ENCODE data around the gene ZRANB3.

The ZRANB3 gene

DNA sequence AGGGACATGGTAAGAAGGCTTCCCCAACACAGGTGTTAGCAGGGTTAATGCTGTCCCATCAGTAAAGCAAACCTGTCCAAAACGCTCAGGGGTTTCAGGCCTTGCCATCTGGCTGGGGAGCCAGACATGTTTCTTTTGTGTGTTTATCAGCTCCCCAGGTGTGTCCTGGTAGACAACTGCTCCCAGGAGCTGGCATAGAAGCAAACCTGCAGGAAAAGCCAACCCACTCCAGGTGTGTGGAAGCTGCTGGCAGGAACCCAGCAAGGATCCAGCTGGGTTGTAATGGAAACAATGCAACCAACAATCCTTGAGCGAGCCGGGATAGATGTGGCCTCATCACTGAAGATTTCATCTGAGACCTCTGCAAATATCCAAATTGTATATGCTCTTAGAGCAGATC is 355.8 kb downstream of the ZRANB3 start:
- DNase-seq (ENCODE audit: low read depth in 2 of 2), result no peak

DNA sequence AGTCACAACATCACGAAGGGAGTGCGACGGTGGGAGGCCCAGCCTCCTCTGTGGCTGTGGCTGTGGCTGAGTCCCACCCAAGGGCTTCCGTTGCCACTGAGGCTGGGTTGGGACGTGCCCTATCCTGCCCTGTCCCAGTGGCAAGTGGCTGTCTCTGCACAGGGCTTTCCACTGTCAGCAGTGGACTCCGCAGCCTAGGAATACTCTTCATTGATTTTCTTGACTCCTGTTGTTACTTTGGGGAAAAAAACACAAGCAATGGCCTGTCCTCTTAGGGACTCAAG is 356.3 kb downstream of the ZRANB3 start:
- DNase-seq (ENCODE audit: low read depth in 2 of 2), result no peak

DNA sequence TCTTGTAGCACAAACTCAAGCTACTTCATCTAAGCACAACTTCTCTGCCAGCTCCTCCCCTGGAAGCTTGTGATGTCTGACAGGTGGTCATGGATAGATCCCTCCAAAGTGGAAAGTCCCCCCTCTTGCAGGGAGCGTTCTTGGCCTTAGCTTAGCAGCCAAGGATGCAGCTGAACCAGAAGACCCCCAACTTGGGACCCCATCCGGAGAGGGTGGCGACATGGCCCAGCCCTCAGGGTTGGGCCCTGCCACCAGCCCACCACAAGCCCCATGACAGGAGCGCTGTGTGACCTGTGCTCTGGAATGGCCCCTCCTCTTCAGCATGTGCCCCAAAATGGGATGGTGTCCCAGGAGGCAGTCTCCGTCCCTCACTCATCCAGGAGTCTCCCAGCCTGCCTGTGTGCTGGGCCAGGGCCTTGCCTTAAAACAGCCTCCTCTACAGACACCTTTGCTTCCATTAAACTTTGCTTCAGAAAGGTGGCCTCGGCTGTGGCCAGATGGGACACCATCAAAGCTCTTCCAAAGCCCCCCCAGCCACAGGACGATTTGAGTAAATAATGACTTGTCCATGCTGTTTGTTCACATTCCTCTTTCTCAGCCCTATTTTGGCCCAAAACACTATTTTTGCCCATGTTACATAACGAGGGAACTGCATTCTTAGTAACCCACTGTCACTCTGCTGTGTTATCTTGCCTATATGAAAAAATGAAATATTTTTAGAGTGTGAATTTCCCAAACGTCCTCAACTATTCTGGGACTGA is 356.8 kb downstream of the ZRANB3 start:
- DNase-seq (ENCODE audit: low read depth in 2 of 2), result no peak

DNA sequence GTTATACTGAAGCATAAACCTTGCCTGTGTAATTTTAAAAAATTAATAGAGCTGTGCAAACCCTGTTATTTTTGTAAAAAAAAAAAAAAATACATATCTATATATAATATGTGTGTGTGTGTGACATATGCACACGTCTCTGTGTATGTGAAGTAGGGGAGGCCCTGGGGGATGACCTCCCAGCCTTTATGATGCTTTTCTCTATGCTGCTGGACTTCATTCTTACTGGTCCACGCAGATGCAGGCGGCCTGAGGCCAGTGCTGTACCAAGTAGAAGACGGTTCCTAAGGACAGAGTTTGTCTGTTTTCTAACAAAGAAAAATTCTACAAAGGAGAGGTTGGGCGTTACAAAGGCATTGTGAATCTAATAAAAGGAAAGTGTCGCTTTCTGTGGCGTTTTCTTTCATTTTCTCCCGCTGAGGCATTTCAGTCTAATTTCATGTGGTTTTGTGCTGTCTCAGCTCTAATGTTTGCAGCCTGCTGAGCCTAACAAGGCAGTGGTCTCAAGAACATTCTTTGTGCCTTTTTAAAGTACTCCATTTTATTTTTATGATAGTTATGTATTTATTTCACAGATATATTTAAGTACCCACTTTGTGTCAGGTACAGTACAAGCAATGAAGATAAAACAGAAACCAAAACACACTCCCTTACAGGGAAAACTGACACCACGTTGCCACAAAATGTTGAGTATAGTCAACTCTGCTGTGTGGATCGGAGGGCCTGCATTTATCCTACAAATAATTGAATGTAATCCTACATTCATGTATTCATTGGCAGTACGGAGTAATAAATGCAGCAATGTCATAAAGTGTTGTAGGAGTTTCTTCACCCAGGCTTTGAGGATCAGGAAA is 360.9 kb downstream of the ZRANB3 start:
- no peak for DNase-seq (ENCODE audit: low read depth in 2 of 2)

GRCh38 chr2:135168204-135168856 is 362.7 kb downstream of the ZRANB3 start:
- DNase-seq (ENCODE audit: low read depth in 2 of 2), result no peak

- DNase-seq (ENCODE audit: low read depth in 2 of 2), result no peak
Observed at GRCh38 chr2:135167273-135167672, 363.7 kb downstream of the ZRANB3 start.

GRCh38 chr2:135164431-135164830 is 366.6 kb downstream of the ZRANB3 start:
- no peak for DNase-seq (ENCODE audit: low read depth in 2 of 2)

DNA sequence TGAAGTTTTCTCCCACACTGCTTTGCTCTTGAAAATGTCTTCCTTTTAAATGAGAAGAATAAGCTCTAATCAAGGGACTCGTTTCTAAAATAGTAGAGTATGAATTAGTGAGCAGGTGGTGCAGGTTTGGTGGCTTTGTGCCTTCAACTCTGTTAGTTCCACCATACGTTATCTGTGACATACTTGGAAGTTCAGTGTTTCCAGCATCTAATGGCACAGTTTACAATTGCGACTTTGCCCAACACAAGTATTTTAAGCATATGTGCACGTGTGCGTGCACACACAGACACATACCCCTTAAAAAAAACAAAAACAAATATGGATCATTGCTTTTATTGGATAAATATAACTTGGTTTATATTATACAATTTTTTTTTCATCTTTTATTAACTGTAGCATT is 367.1 kb downstream of the ZRANB3 start:
- no peak for DNase-seq (ENCODE audit: low read depth in 2 of 2)

GRCh38 chr2:135163306-135163705 is 367.7 kb downstream of the ZRANB3 start:
- DNase-seq (ENCODE audit: low read depth in 2 of 2), result no peak

GRCh38 chr2:135162786-135163185 is 368.2 kb downstream of the ZRANB3 start:
- DNase-seq (ENCODE audit: low read depth in 2 of 2), result no peak

GRCh38 chr2:135162377-135162776 is 368.6 kb downstream of the ZRANB3 start:
- no peak for DNase-seq (ENCODE audit: low read depth in 2 of 2)

GRCh38 chr2:135159191-135159590 is 371.8 kb downstream of the ZRANB3 start:
- DNase-seq (ENCODE audit: low read depth in 2 of 2), result no peak

DNA sequence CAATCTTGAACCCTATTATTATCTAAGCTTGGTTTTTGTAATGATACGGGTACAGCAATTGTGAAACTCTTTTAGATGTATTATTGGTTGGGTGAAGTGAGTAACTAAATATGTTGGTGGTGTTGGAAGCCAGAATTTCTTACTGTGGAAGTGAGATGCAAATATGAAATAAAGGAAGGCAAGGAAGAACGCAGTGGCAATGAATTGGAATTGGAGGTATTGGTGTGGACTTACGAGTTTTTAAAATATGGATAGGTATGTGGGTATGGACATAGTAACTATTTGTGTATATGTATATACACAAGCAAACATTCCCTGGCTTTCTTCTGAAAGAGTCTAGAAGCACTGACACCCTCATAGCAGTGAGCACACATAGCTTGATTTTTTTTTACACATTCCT is 373.2 kb downstream of the ZRANB3 start:
- DNase-seq (ENCODE audit: low read depth in 2 of 2), result no peak

- DNase-seq (ENCODE audit: low read depth in 2 of 2), result no peak
Observed at GRCh38 chr2:135154962-135155361, 376.1 kb downstream of the ZRANB3 start.

DNA sequence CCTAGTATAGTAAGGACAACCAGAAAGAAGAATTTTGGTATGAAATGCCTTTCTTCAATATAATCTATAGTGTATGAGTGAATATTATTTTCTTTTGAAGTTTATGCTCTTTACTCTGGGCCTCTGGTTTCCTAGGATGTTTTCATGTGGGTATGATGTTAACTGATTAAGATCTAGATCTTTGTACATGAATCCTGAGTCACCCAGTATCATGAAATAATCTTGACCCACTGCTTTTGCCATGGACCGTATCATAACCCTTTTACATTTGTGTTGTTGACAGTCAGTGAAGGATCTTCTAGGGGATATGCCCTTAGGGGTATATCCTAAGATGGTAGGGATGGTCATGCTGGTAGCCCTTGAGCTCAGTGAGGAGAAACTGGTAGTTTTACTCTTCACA is 378.7 kb downstream of the ZRANB3 start:
- no peak for DNase-seq (ENCODE audit: low read depth in 2 of 2)

DNA sequence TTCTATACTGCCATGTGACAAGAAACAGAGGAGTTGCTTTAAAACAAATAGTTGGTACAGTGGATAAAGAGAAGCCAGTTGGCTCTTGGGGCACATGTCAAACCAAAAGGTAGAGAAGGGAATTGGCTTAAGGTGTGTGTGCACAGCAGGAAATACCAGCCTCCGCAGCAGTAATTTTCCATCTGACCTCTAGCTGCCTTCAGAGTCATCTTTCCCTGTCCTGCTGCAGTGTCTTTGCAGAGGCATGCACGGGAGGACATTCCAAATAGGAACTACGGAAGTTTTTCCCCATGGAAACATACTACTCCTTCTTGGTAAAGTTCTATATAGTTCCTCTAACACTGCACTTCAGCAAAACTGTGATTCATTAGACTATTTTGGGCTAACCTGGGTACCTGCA is 379.4 kb downstream of the ZRANB3 start:
- DNase-seq (ENCODE audit: low read depth in 2 of 2), result no peak

DNA sequence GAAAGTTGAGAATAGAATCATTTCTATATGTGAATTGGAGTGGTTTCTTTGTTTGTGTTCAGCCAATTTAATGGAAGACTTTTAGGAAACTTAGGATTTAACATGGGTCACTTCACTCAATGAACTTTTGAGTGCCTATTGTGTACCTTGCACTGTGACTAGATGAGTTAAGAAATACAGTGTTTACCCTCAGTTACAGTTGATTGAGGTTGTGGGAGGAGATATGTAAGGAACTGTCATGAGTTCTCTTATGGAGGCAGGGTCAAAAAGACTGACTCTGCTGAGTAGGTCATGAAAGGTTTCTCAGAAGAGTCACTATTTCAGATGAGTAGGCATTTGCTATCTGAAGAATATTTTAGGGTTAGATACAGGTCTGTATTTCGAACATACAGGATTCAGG is 380.3 kb downstream of the ZRANB3 start:
- DNase-seq (ENCODE audit: low read depth in 2 of 2), result no peak

GRCh38 chr2:135149251-135149650 is 381.8 kb downstream of the ZRANB3 start:
- DNase-seq (ENCODE audit: low read depth in 2 of 2), result no peak

GRCh38 chr2:135144343-135144742 is 386.7 kb downstream of the ZRANB3 start:
- DNase-seq (ENCODE audit: low read depth in 2 of 2), result no peak

GRCh38 chr2:135142323-135142722 is 388.7 kb downstream of the ZRANB3 start:
- DNase-seq (ENCODE audit: low read depth in 2 of 2), result no peak

DNA sequence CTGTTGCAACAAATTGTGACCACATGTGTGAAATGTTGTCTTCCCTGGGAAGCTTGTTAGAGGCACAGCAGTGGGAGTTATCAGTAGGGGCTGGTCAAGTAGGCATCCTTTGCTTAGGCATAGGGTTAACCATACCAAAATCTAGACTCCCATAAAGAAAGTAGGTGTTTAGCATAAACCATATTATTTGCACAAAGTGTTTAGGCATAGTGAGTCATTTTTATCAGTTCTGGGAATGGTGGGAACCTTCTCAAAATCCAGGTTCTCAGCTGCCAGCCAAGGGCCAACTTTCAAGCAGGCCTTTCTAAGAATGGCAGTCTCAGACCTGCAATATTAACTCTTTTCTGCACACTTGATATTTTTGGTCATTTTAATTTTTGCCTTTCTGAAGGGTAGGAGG is 390.4 kb downstream of the ZRANB3 start:
- no peak for DNase-seq (ENCODE audit: low read depth in 2 of 2)

DNA sequence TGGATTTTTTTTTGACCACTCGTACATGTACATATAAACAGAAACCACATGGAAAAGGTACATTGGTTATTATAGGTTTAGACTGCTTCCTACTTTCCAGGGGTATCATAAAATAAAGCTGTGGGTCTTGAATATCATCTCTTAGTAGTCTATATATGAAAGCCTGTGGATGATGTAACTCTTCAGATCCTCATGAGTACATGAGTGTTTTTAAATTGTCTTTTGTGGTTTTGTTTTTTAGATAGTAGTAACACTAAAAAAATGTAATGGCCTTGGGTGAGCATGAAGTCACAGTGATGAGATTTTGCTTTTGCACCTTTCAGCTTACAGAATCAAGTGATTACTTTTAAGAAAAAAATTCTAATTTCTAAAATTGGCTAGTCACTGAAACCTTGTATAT is 398.7 kb downstream of the ZRANB3 start:
- DNase-seq (ENCODE audit: low read depth in 2 of 2), result no peak

DNA sequence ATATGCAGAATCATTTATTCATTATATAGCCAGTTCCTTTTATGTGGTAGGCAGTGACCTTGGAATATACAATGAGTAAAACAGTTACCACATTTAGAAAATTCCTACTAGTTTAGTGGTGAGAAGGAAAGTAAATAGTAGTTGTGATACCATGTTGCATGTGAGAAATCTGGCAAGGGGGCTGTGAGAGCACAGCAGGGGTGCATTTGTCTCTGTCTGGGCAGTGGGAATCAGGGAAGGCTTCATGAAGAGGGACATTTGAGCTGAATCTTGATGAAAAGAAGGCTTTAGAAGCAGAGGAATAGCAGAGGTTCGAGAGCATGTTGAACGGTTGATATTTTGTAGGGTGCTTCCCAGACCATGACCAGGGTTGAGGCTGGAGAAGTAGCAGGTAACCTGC is 400.3 kb downstream of the ZRANB3 start:
- no peak for DNase-seq (ENCODE audit: low read depth in 2 of 2)

Measured in stimulated activated CD4-positive, alpha-beta T cell treated with anti-CD3 and anti-CD28 coated beads, Interleukin-12 subunit alpha, Interleukin-12 subunit beta, amount 100 ng/mL, for 24 hours (primary cell).